ENCODE measurements around the gene KRTAP10-11.

- no peak for TF ChIP-seq POLR2A (IDR thresholded peaks at IDR 0.05)
- TF ChIP-seq CTCF (IDR thresholded peaks at IDR 0.05), result no peak
Observed at GRCh38 chr21:44602463-44602850, 43.8 kb upstream of the KRTAP10-11 start.
